HepG2 (cell line): ENCODE results near the gene SCFD2. TPM values are rescaled to one million over a fixed set of nuclear protein-coding genes. Genes with fewer than 3 reads are reported as not detected.
A peak's percentile ranks its signal among the peaks of the same experiment; 100 is the strongest.

Experiments used
- FOXP1 ChIP-seq, 2 experiments: fragments of 450-650 bp in 1 of 2; IDR thresholded peaks; 2 replicates each; pipeline ENCODE4 v1.6.1; 2017 to 2018; ENCODE audit warnings: antibody characterized with exemption in 1 of 2
- JARID2 ChIP-seq: sonication (generic); formaldehyde crosslinking; IDR thresholded peaks from 2 replicates; pipeline ENCODE4 v1.8.1; 2023; ENCODE audit warnings: missing genetic modification reagents, inconsistent platforms; ENCODE audit not compliant: insufficient replicate concordance
- NR2F2 ChIP-seq: IDR thresholded peaks from 2 replicates; pipeline ENCODE4 v1.6.1; 2012; ENCODE audit warnings: low read depth, inconsistent platforms, borderline replicate concordance
- POLR2AphosphoS5 ChIP-seq: IDR thresholded peaks from 2 replicates; pipeline ENCODE4 v1.6.1; 2012; ENCODE audit warnings: low read depth, low read length
- REPIN1 ChIP-seq: sonication (generic); formaldehyde crosslinking; IDR thresholded peaks from 2 replicates; pipeline ENCODE4 v1.8.0; 2022; ENCODE audit warnings: missing genetic modification reagents, low read depth, mild to moderate bottlenecking, borderline replicate concordance
- SALL2 ChIP-seq: sonication (generic); formaldehyde crosslinking; IDR thresholded peaks from 2 replicates; pipeline ENCODE4 v1.8.1; 2023; ENCODE audit warnings: mild to moderate bottlenecking, missing genetic modification reagents, inconsistent platforms
- SAP130 ChIP-seq: IDR thresholded peaks from 2 replicates; pipeline ENCODE4 v1.6.1; 2016; ENCODE audit warnings: low read depth
- SOX6 ChIP-seq, 2 experiments: fragments of 450-650 bp in 1 of 2; sonication (generic) in 1 of 2; formaldehyde crosslinking in 1 of 2; IDR thresholded peaks; 2 replicates each; pipeline versions ENCODE4 v1.4.0 to v1.6.1; 2017 to 2020; ENCODE audit warnings: antibody characterized with exemption in 1 of 2, mild to moderate bottlenecking in 1 of 2, missing genetic modification reagents in 1 of 2
- TGIF2 ChIP-seq: IDR thresholded peaks from 2 replicates; pipeline ENCODE4 v1.6.1; 2016; ENCODE audit warnings: control low read depth, missing compliant biosample characterization
- ZNF317 ChIP-seq: sonication (generic); formaldehyde crosslinking; IDR thresholded peaks from 2 replicates; pipeline ENCODE4 v1.5.0; 2020; ENCODE audit warnings: mild to moderate bottlenecking, missing genetic modification reagents
- ZNF432 ChIP-seq: sonication (generic); formaldehyde crosslinking; IDR thresholded peaks from 2 replicates; pipeline ENCODE4 v1.5.0; 2020; ENCODE audit warnings: missing genetic modification reagents, mild to moderate bottlenecking, borderline replicate concordance
- ZNF557 ChIP-seq: sonication (generic); formaldehyde crosslinking; IDR thresholded peaks from 2 replicates; pipeline ENCODE4 v1.4.0; 2020; ENCODE audit warnings: missing genetic modification reagents
- ZNF660 ChIP-seq: sonication (generic); formaldehyde crosslinking; IDR thresholded peaks from 2 replicates; pipeline ENCODE4 v1.5.1; 2020; ENCODE audit warnings: mild to moderate bottlenecking, low read depth, missing genetic modification reagents, borderline replicate concordance
- ZNF746 ChIP-seq: sonication (generic); formaldehyde crosslinking; IDR thresholded peaks from 2 replicates; pipeline ENCODE4 v1.8.0; 2022; ENCODE audit warnings: mild to moderate bottlenecking, missing genetic modification reagents
- ZNF879 ChIP-seq: sonication (generic); formaldehyde crosslinking; IDR thresholded peaks from 2 replicates; pipeline ENCODE4 v1.8.1; 2023; ENCODE audit warnings: missing genetic modification reagents
- ZSCAN25 ChIP-seq: sonication (generic); formaldehyde crosslinking; IDR thresholded peaks from 2 replicates; pipeline ENCODE4 v1.8.0; 2022; ENCODE audit warnings: mild to moderate bottlenecking, missing genetic modification reagents
- polyA plus RNA-seq, 8 experiments: library from polyadenylated mRNA; depleted of rRNA in 3 of 8; stranded (reverse) in 7 of 8; unstranded in 1 of 8; fragments of >200 nt; fragmentation: Illumina TruSeq in 4 of 8; extraction: Trizol in 4 of 8; gene quantifications; 2 replicates each; pipeline versions ENCODE4 v1.2.1 to v1.2.3, GENCODE V29; 2011 to 2016; ENCODE audit warnings: low read depth in 4 of 8, missing spikeins in 1 of 8, mixed read lengths in 1 of 8; ENCODE audit not compliant: insufficient read depth in 1 of 8
- total RNA-seq, 5 experiments: library from RNA; depleted of rRNA; stranded (reverse); fragments of >200 nt; fragmentation: Illumina TruSeq; extraction: Trizol; gene quantifications; 2 replicates each; pipeline ENCODE4 v1.2.3, GENCODE V29; 2016; ENCODE audit warnings: low read depth in 1 of 5
- TF ChIP-seq, protein P1 (sequence below): sonication (generic); formaldehyde crosslinking; IDR thresholded peaks from 2 replicates; pipeline ENCODE4 v1.4.0; 2020; ENCODE audit warnings: missing genetic modification reagents, borderline replicate concordance
- TF ChIP-seq, protein P2 (sequence below): sonication (generic); formaldehyde crosslinking; IDR thresholded peaks from 2 replicates; pipeline ENCODE4 v1.5.1; 2020; ENCODE audit warnings: missing genetic modification reagents, mild to moderate bottlenecking, borderline replicate concordance
- TF ChIP-seq, protein P3 (sequence below): sonication (generic); formaldehyde crosslinking; IDR thresholded peaks from 2 replicates; pipeline ENCODE4 v1.8.0; 2022; ENCODE audit warnings: mild to moderate bottlenecking, missing genetic modification reagents, borderline replicate concordance
- TF ChIP-seq, protein P4 (sequence below): sonication (generic); formaldehyde crosslinking; IDR thresholded peaks from 2 replicates; pipeline ENCODE4 v1.5.1; 2020; ENCODE audit warnings: missing genetic modification reagents, mild to moderate bottlenecking, borderline replicate concordance
- TF ChIP-seq, protein P5 (sequence below): conservative IDR thresholded peaks from 2 replicates; pipeline ENCODE4 v1.6.1; 2018; ENCODE audit warnings: missing genetic modification reagents

Gene SCFD2
- total and polyA plus RNA-seq, 2 of the 13 experiments (the other 11 are each of a cell fraction or from before 2014, with no cell fraction given), result 4.6 to 15.6 TPM

DNA sequence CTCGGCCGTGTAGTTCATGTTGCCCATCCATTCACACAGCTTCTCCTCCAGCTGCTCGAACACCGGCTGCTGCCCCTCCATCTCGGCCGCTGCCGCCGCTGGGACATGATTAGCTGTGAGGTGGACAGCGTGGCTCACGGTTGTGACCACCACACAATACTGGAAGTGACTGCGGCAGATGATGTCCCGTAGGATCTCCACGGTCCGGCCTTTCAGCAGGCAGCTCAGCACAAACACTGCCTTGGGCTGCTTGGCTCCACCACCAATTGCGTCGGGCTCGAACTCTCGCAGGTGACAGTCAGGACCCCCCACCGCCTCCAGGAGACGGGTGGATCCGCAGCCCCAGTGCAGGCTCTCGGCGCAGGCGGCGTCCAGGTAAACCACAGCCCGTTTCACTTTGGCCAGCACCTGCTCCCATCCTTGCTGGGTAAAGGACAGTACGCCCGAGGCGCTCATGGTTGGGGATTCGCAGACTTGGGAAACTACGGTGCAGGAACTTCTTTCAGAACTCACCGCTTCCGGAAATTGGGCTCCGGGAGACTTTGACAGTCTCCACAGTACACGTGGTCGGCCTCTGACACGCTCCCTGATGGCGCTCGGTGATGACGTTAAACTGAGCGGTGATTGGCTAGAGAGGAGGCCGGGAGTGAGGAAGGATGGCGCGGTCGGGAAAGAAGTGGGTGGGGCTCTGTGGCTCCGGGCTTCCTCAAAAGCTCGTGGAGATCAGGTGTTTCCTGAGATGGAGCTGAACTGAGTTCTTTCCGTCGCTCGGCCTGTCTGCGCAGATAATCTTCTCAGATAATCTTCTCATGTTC, at the start of gene SCFD2 (continued):
- TF ChIP-seq, protein P1, sequence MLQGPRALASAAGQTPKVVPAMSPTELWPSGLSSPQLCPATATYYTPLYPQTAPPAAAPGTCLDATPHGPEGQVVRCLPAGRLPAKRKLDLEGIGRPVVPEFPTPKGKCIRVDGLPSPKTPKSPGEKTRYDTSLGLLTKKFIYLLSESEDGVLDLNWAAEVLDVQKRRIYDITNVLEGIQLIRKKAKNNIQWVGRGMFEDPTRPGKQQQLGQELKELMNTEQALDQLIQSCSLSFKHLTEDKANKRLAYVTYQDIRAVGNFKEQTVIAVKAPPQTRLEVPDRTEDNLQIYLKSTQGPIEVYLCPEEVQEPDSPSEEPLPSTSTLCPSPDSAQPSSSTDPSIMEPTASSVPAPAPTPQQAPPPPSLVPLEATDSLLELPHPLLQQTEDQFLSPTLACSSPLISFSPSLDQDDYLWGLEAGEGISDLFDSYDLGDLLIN (CRISPR knock-in tag), result no peak
- TF ChIP-seq, protein P2, sequence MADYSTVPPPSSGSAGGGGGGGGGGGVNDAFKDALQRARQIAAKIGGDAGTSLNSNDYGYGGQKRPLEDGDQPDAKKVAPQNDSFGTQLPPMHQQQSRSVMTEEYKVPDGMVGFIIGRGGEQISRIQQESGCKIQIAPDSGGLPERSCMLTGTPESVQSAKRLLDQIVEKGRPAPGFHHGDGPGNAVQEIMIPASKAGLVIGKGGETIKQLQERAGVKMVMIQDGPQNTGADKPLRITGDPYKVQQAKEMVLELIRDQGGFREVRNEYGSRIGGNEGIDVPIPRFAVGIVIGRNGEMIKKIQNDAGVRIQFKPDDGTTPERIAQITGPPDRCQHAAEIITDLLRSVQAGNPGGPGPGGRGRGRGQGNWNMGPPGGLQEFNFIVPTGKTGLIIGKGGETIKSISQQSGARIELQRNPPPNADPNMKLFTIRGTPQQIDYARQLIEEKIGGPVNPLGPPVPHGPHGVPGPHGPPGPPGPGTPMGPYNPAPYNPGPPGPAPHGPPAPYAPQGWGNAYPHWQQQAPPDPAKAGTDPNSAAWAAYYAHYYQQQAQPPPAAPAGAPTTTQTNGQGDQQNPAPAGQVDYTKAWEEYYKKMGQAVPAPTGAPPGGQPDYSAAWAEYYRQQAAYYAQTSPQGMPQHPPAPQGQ (CRISPR knock-in tag), result no peak; the same call in 1 of the 2 replicates
- no peak for TF ChIP-seq ZNF879 (CRISPR knock-in tag)
- TF ChIP-seq, protein P3, sequence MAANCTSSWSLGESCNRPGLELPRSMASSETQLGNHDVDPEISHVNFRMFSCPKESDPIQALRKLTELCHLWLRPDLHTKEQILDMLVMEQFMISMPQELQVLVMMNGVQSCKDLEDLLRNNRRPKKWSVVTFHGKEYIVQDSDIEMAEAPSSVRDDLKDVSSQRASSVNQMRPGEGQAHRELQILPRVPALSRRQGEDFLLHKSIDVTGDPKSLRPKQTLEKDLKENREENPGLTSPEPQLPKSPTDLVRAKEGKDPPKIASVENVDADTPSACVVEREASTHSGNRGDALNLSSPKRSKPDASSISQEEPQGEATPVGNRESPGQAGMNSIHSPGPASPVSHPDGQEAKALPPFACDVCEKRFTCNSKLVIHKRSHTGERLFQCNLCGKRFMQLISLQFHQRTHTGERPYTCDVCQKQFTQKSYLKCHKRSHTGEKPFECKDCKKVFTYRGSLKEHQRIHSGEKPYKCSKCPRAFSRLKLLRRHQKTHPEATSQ (CRISPR knock-in tag), result no peak
- no peak; the same call in 1 of the 2 replicates for TF ChIP-seq SALL2
- no peak for TF ChIP-seq ZNF746
- peak; percentile 100 for TF ChIP-seq SAP130 (CRISPR knock-in tag)
- TF ChIP-seq TGIF2 (CRISPR knock-in tag), result peak; percentile 100
- TF ChIP-seq ZNF660 (CRISPR knock-in tag), result no peak
- TF ChIP-seq REPIN1, result peak; percentile 7; the same call in 1 of the 2 replicates
- peak; percentile 79 for TF ChIP-seq POLR2AphosphoS5
- TF ChIP-seq ZNF557 (CRISPR knock-in tag), result no peak
- no peak for TF ChIP-seq FOXP1 (IDR thresholded peaks at IDR 0.05)
- TF ChIP-seq FOXP1 (CRISPR knock-in tag; IDR thresholded peaks at IDR 0.05), result no peak
- TF ChIP-seq JARID2 (CRISPR knock-in tag), result no peak
- TF ChIP-seq SOX6 (IDR thresholded peaks at IDR 0.05), result no peak
- TF ChIP-seq SOX6 (CRISPR knock-in tag; IDR thresholded peaks at IDR 0.05), result peak; percentile 37
- no peak for TF ChIP-seq ZSCAN25
- TF ChIP-seq, protein P4, sequence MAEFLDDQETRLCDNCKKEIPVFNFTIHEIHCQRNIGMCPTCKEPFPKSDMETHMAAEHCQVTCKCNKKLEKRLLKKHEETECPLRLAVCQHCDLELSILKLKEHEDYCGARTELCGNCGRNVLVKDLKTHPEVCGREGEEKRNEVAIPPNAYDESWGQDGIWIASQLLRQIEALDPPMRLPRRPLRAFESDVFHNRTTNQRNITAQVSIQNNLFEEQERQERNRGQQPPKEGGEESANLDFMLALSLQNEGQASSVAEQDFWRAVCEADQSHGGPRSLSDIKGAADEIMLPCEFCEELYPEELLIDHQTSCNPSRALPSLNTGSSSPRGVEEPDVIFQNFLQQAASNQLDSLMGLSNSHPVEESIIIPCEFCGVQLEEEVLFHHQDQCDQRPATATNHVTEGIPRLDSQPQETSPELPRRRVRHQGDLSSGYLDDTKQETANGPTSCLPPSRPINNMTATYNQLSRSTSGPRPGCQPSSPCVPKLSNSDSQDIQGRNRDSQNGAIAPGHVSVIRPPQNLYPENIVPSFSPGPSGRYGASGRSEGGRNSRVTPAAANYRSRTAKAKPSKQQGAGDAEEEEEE, result no peak
- TF ChIP-seq ZNF432 (CRISPR knock-in tag), result no peak
- no peak for TF ChIP-seq NR2F2
- TF ChIP-seq, protein P5, sequence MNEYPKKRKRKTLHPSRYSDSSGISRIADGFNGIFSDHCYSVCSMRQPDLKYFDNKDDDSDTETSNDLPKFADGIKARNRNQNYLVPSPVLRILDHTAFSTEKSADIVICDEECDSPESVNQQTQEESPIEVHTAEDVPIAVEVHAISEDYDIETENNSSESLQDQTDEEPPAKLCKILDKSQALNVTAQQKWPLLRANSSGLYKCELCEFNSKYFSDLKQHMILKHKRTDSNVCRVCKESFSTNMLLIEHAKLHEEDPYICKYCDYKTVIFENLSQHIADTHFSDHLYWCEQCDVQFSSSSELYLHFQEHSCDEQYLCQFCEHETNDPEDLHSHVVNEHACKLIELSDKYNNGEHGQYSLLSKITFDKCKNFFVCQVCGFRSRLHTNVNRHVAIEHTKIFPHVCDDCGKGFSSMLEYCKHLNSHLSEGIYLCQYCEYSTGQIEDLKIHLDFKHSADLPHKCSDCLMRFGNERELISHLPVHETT, result 0 out of 2 replicates have a peak, but pooled peaks have one; percentile 37
- no peak for TF ChIP-seq ZNF317 (CRISPR knock-in tag)
